Thymus (tissue), 11 donors: ENCODE measurements around the gene LYPD4. TPM values are rescaled to one million over a fixed set of nuclear protein-coding genes. Genes with fewer than 3 reads are reported as not detected.
"Not testable (repeated sequence)": the region's sequence is repeated elsewhere in the genome, so short reads cannot be mapped to it uniquely, and the experiment has no call there.

ENCODE experiments used
- DNase-seq, 9 donors: peaks; one replicate each; pipeline ENCODE4 v3.0.0-alpha.2; 2013; ENCODE audit warnings: low spot score in 9 of 9, low read depth in 6 of 9, missing footprints in 1 of 9
- H3K27ac ChIP-seq, 2 donors: one replicate each; pipeline ENCODE4 v1.5.1; 2013; ENCODE audit warnings: control low read depth in 1 of 2, low read depth in 1 of 2, low read length in 1 of 2, mild to moderate bottlenecking in 1 of 2, moderate library complexity in 1 of 2
- H3K27me3 ChIP-seq, 2 donors: one replicate each; pipeline ENCODE4 v1.5.1; 2013; ENCODE audit warnings: low read length in 1 of 2; ENCODE audit not compliant: control insufficient read depth in 2 of 2, insufficient read depth in 1 of 2
- H3K36me3 ChIP-seq, 2 donors: one replicate each; pipeline ENCODE4 v1.5.1; 2013; ENCODE audit warnings: low read length in 1 of 2, mild to moderate bottlenecking in 1 of 2, moderate library complexity in 1 of 2; ENCODE audit not compliant: control insufficient read depth in 2 of 2, insufficient read depth in 2 of 2
- H3K4me1 ChIP-seq, 2 donors: one replicate each; pipeline ENCODE4 v1.5.1; 2013; ENCODE audit warnings: low read length in 2 of 2; ENCODE audit not compliant: control insufficient read depth in 2 of 2, insufficient read depth in 2 of 2
- H3K4me3 ChIP-seq, 2 donors: one replicate each; pipeline ENCODE4 v1.5.1; 2013; ENCODE audit warnings: low read length in 2 of 2, control low read depth in 1 of 2, mild to moderate bottlenecking in 1 of 2
- H3K9me3 ChIP-seq, 2 donors: one replicate each; pipeline ENCODE4 v1.5.1; 2013; ENCODE audit warnings: low read length in 1 of 2, mild to moderate bottlenecking in 1 of 2; ENCODE audit not compliant: control insufficient read depth in 2 of 2, insufficient read depth in 1 of 2
- WGBS: extraction: QIAGEN DNeasy Blood & Tissue Kit; methylation state at CpG from one replicate; pipeline ENCODE4 v1.1.7; 2013; 5-methylcytosine and 5-hydroxymethylcytosine counted together
- polyA plus RNA-seq: library from polyadenylated mRNA; stranded (reverse); fragments of 200-250 nt; gene quantifications from one replicate; pipeline ENCODE4 v1.2.3, GENCODE V29; 2013
- total RNA-seq: library from RNA; stranded (reverse); fragments of 120-200 nt; gene quantifications from one replicate; pipeline ENCODE4 v1.2.4, GENCODE V29; 2013
- donor health status: healthy.

LYPD4 gene
- total and polyA plus RNA-seq, 2 donors = 0.09 TPM; not detected in 1

GRCh38 chr19:41877916-41878905, 33.7 kb upstream of the LYPD4 start:
- no peak for DNase-seq
- peak overlapping the region; percentile 91 to 97 for H3K27ac ChIP-seq
- H3K36me3 ChIP-seq = no peaks in the 10 kb centered on the region
- no peaks in the 10 kb centered on the region for H3K9me3 ChIP-seq
- H3K27me3 ChIP-seq = no peaks in the 10 kb centered on the region
- 66% methylated on average over 17 of the region's 17 CpGs for WGBS
- H3K4me3 ChIP-seq = peak overlapping the region; percentile 49 to 53
- peaks cover 37 to 80% of the 10 kb centered on the region in 2 donors for H3K4me1 ChIP-seq

GRCh38 chr19:41876847-41877832, 32.7 kb upstream of the LYPD4 start, which contains the start of gene CD79A:
Gene CD79A (plus strand): TSS chr19:41877279. CDS start chr19:41877305, 26 bp downstream.
- peak within 1 kb of the TSS; percentile 49 to 53 for H3K4me3 ChIP-seq
- peak in 3 of 9 donors; percentile 52 to 79 (median 57) for DNase-seq
- H3K27ac ChIP-seq = peak within 1 kb of the TSS; percentile 91 to 97
- peaks cover 41 to 85% of the 10 kb centered on the region in 2 donors for H3K4me1 ChIP-seq
- no peaks in the 10 kb centered on the region for H3K9me3 ChIP-seq
- no peaks in the 10 kb centered on the region for H3K27me3 ChIP-seq
- H3K36me3 ChIP-seq = peaks cover 4 to 7% of the 10 kb centered on the region in 2 donors
- WGBS = 6% methylated on average over 9 of the region's 9 CpGs

GRCh38 chr19:41875973-41876372, 31.5 kb upstream of the LYPD4 start:
- not testable (repeated sequence) for H3K27me3 ChIP-seq, H3K9me3 ChIP-seq, DNase-seq
- WGBS = 74% methylated on average over 3 of the region's 3 CpGs
- Histone ChIP-seq H3K27ac (peak overlapping the region; percentile 91 to 96), H3K4me3 (peak overlapping the region in 1 of 2 donors; percentile 32), H3K36me3 (peaks cover 7 to 18% of the 10 kb centered on the region in 2 donors), H3K4me1 (peaks cover 47 to 91% of the 10 kb centered on the region in 2 donors)

- H3K9me3 ChIP-seq = no peaks in the 10 kb centered on the region
- H3K27ac ChIP-seq = peak overlapping the region; percentile 19 to 38
- H3K4me3 ChIP-seq = no peak overlapping the region
- H3K4me1 ChIP-seq = peaks cover 42 to 99% of the 10 kb centered on the region in 2 donors
- 62% methylated on average over 18 of the region's 18 CpGs for WGBS
- peak in 2 of 9 donors; percentile 61 to 78 for DNase-seq
- peaks cover 33 to 46% of the 10 kb centered on the region in 2 donors for H3K36me3 ChIP-seq
- no peaks in the 10 kb centered on the region for H3K27me3 ChIP-seq
These were observed 28.5 kb upstream of the LYPD4 start for GRCh38 chr19:41872775-41873647.

GRCh38 chr19:41872384-41872774, 27.9 kb upstream of the LYPD4 start:
- H3K36me3 ChIP-seq = peaks cover 36 to 52% of the 10 kb centered on the region in 2 donors
- no peaks in the 10 kb centered on the region for H3K27me3 ChIP-seq
- DNase-seq = no peak
- peak overlapping the region; percentile 84 to 95 for H3K27ac ChIP-seq
- H3K9me3 ChIP-seq = no peaks in the 10 kb centered on the region
- WGBS = 94% methylated on average over 12 of the region's 12 CpGs
- H3K4me3 ChIP-seq = no peak overlapping the region
- peaks cover 37 to 99% of the 10 kb centered on the region in 2 donors for H3K4me1 ChIP-seq

- Histone ChIP-seq H3K9me3 (no peaks in the 10 kb centered on the region), H3K4me3 (no peak overlapping the region), H3K36me3 (peaks cover 36 to 57% of the 10 kb centered on the region in 2 donors), H3K4me1 (peaks cover 34 to 93% of the 10 kb centered on the region in 2 donors), H3K27ac (peak overlapping the region; percentile 84 to 95), H3K27me3 (no peaks in the 10 kb centered on the region)
- DNase-seq = peak in 3 of 9 donors; percentile 58 to 86 (median 69)
- WGBS = 24% methylated on average over 16 of the region's 16 CpGs
These were observed 27.3 kb upstream of the LYPD4 start for GRCh38 chr19:41871573-41872383.

DNA sequence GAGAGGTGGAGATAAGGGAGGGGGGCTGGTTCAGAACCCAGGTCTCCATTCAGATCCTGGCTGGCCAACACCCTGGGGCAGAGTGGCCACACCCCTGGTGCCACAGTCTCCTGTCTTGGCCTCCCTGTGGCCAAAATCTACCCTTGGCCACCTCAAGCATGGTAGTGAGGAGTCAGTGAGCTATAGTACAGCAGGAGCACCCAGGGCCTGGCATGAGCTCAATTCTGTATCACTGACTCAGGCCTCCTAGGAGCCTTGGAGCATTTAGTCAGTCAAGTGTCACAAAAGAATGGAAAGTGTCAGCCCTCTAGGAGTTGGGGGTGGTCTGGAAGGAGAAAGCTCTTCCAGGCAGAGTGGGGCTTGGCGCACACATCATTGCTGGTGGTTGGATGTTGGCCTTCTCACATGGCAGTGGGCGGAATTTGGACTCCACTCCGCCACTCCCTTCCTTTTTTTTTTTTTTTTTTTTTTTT, 26.0 kb upstream of the LYPD4 start:
- DNase-seq = no peak
- no peaks in the 10 kb centered on the region for H3K9me3 ChIP-seq
- WGBS = 98% methylated on average over 3 of the region's 3 CpGs
- no peak overlapping the region for H3K4me3 ChIP-seq
- no peaks in the 10 kb centered on the region for H3K27me3 ChIP-seq
- peaks cover 45 to 64% of the 10 kb centered on the region in 2 donors for H3K36me3 ChIP-seq
- peaks cover 21 to 85% of the 10 kb centered on the region in 2 donors for H3K4me1 ChIP-seq
- H3K27ac ChIP-seq = peak overlapping the region; percentile 53 to 69
